GM19455 (cell line): ENCODE measurements around the gene RNASET2.
"Not testable (repeated sequence)": the region's sequence is repeated elsewhere in the genome, so short reads cannot be mapped to it uniquely, and the experiment has no call there.

Source experiments
- ATAC-seq: cut with Tn5 transposase; IDR thresholded peaks from one replicate; pipeline ENCODE4 v1.9.1; 2021; ENCODE audit not compliant: unreplicated experiment

Gene RNASET2

DNA sequence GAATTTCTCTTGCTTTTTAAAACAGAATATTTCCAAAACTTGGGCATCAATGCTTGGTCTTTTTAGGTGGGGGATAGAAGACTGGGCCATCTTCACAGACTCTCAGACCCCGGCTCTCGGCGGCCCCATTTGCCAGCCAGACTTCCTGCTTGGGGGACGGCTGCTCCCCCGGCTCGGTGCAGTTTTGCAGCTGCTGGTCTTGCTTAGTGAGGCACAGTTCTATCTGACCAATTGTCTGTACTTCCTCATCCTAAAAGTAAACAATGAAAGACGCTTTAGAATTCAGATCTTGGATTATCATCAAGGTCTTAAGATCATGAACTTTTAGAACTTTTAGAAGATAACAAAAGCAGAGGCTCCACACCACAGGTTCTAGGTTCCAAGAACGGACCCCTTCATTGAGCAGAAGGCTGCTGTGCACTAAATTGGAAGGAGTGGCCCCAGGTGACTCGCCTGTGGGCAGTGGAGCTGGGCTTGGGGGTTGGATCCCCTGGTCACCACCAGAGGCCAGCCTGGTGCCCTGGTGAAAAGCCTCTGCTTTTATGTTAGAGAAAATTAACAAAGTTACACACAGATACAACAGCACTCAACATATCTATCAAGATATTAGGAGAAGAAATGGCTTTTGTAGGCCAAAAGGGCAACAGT is 26.7 kb downstream of the RNASET2 start:
- no peak for ATAC-seq

DNA sequence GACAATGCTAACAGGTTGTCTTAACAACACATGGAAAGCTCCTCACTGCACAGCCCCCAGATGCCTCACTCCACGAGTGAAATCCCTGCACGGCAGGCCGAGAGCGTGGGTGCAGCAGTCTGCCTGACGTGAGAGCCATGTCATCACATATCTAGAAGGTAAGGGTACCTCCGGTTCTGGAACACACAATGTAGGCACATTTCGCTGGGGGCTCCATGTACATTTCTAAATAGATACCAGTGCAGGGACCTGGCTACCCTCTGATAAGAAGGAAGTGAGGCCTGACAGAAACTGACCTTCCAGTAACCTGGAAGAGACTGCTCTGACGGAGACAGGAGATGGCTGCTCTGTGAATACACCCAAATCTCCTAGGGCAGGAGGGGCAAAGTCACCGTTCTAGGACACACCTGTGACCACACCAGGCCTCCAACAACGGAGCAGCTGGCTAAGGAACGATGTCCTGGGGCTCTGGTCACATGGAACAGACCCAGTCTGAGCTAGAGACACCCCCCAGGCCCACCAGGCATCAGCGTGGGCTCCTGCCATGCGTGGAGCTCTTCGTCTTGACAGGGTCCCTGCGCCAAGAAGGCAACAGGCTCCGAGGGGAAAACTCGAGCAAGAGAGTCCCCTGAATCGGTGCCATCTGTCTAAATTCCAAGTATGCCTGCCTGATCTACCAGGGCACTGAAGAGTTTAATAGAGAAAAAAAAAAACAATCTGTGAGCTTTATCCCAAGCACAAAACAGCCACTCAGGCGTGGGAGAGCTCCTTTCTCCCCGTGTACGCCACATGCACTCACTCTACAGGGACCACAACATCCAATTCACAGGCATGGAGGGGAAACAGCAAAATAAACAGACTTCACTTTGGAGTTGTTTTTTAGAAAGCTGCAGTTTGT is 27.5 kb downstream of the RNASET2 start:
- no peak for ATAC-seq

DNA sequence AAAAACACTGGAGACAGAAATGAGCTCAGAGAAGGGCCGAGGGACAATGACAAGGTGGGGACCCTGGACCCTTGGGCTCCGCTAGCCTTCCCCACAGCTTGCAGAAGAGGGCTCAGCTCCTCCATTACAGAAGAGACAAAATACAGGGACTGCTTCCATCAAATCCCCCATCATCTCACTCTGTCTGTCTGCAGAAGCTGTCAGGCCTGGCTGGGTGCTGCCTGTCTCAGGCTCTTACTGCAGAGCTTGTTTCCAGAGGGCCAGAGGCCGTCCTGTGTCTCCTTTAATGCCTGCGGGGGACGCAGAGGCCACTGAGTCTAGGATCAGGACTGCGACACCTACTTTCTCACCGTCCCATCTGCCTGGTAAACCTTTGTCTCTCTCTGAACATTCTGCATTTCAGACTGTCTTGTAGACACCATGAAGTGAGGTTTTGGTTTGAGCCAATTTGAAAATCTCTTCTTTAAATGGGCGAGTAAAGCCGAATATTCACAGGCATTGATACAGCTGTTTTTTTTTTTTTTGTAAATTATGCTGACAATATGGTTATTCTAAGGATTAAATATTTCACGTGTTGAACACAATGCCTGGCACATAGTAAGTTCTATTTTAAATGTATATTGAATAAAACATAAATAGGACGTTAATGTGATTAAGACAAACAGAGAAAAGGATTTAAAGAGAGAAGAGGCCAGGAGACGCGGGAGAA is 28.3 kb downstream of the RNASET2 start:
- no peak for ATAC-seq

DNA sequence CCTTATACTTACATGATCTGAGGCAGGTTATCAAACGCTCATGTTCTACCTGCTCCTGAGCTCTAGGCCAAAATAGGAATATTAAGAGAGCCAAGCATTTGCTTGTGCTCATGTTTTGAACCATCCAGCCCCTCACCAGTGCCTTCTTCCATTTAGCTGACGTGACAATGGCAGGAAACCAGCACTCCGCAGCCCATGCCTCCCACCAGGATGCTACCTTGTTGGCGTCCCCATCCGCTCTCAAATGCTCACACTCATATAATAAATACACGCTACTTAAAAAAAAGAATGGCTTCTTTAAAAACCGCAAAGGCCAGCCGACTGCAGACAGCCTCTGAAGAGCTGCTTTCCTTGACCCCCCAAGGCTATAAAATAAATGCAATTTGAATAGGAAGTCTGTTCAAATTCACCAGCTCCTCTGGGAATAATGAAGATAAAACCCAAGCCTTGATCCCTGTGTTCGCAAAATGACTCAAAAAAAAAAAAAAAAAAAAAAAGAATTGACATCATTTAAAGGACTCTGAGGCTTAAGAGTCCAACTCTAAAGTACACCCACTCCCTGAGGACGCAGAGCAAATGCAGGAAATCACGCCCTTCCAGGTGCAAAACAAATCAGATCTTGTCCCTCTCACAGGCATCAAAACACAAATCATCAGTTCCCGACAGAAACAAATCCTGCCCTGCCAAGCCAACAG is 29.0 kb downstream of the RNASET2 start:
- no peak for ATAC-seq

DNA sequence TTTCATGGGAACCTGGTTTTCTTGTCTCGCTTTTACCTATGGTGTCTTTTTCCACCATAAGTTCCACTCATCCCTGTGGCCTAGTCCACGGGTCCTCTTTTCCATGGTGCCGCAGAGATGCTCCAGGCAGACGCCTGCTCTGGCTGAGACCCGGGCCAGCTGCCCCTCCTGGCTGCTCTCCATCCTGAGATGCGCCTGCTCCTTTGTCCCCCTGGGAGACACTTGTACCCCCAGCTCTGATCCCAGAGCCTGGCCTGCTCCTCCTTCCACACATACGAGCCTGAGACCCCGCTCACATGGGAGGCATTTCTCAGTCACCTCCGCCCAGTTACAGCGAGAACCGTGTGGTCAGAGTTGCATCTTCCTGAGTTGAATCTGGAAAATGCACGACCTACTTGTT is 29.6 kb downstream of the RNASET2 start:
- ATAC-seq = no peak

DNA sequence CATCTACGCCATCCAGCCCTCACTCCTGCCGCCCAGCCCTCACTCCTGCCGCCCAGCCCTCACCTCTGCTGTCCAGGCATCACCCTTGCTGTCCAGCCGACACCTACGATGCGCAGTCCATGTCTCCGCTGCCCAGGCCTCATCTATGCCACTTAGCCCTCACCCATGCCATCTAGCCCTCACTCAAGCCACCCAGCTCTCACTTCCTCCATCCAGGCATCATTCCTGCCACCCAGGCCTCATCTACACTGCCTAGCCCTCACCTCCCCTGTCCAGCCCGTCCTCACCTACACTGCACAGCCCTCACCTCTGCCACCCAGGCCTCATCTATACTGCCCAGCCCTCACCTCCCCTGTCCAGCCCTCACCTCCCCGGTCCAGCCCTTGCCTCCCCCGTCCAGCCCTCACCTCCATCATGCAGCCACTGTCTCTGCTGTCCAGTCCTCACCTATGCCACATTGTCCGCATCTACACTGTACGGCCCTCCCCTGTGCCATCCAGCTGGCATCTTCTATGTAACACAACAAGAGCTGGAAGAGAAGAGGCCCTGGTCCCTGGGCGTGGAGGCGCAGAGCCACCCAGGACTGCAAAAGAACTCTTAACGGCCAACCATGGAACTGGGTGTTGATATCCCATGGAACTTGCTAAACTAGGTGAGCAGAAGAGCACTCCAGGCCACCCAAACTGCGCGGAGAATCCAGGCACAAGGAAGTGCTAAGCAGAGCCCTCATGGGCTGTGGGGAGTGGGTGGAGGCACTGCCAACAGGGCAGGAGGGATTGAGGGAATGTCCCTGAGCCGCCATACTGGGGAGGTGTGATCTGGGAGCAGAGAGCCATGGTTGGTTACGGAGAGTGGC is 31.0 kb downstream of the RNASET2 start:
- no peak for ATAC-seq

DNA sequence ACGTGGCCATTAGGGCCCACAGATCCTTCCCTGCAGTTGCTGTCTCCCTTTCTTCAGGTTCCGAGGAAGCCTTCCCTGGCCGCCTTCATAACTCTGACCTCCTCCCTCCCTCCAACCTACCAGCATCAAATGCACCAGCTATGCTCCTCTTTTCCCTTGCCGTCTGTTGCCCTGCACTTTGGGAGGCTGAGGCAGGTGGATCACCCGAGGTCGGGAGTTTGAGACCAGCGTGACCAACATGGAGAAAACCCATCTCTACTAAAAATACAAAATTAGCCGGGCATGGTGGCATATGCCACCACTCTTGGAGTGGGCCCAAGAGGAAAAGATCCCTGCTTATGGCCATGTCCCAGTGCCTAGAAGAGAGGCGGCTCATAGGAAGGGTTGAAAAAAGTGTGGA is 31.8 kb downstream of the RNASET2 start:
- ATAC-seq = no peak

DNA sequence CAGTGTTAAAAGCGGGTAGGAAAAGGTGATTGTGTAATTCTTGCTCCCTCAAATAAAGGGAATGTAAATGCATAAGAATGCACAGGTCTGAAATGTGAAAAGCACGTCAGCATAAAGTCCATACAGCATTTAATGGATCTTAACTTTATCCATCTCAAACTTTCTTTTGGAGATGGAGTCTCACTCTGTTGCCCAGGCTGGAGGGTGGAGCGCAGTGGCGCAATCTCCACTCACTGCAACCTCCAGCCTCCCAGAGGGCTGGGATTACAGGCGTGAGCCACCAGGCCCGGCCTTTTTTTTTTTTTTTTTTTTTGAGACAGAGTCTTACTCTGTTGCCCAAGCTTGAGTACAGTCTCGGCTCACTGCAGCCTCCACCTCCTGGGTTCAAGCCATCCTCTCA is 33.4 kb downstream of the RNASET2 start:
- ATAC-seq = no peak

DNA sequence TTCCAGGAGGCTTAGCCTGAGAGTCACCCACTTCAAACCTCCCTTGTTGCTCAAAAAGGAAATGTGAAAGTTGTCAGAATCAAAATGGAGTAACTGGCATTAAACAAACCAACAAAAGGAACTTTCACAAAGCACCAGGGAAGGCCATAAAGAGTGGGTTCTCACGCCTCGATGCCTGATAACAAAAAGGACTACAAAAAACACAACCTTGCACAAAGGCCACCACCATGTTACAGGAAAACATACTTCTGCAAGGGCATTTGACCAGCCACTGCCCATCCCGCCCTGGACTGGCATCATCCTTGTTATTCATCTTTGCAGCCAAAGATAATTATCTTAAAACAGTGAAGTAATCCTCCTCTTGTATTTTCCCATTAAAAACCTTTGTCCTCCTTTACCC is 34.8 kb downstream of the RNASET2 start:
- ATAC-seq = no peak

DNA sequence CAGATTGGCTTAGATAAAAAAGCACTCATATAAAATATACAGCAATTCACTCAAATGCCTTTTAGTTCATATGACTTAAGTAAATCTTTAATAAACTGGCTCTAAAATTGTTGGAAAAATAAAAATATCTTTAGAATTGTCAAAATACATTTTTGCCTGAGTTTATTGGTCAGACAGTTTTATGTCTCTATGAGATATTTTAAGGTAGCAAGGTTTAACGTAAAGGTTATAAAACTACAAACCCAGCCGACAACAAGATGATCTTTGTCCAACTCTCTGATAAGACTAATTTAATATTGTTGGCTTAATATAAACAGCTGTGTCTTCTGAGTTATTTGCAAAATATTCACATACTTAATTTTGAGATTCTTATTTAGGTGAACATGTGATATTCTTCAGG is 39.5 kb downstream of the RNASET2 start:
- ATAC-seq = no peak

DNA sequence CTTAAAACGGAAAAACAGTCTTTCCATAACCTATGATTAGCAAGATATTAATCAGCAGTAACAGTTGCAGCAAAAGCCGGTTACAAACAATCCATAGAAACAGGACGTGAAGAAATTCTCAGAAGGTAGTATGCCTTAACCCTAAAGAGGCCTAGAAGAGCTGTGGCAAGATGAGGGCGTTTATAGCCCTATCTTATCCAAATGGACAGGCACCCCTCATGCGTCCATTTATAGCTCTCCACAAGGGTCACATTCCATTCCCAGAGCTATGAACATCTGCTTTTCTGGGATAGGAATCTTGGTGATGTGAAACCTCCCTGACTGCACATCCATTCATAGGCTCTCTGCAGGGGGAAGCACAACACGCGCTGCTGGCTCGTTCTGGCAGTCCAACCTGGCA is 40.9 kb downstream of the RNASET2 start:
- ATAC-seq = not testable (repeated sequence)

DNA sequence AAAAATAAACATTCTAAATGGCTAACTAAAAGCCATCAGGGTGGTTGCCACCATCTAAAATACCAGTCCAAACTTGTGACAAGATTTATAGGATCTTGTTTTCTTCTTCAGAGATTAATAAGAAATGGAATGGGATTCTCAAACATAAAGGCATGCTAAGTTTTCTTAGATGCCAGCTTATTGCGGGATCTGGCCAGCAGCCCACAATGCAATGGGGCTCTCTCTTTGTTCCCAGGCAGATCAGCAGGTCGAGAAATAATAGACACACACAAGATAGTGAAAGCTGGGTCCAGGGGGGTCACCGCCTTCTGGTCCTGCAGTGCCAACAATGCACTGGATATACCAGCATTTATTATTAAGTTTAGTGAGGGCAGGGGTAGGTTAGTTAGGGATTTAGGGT is 41.4 kb downstream of the RNASET2 start:
- ATAC-seq = not testable (repeated sequence)

DNA sequence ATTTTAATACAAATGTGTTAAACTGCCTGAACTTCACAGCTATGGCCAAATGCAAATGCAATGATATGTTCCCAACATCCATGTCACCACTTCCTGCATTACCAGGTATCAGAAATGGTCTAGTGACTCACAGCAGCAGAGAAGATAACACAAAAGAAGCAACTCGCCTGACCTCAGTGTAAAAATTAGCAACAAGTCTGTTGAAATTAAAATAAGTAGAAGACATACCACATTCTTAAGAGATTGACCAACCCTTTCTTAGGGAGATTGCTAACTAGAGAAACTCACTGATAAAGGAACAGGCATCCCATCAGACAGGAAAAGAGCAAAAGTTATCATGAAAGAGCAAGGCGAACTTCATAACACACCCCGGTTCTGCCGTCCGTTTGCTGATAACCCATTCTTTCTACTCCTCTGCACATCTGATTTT is 45.1 kb downstream of the RNASET2 start:
- no peak for ATAC-seq

DNA sequence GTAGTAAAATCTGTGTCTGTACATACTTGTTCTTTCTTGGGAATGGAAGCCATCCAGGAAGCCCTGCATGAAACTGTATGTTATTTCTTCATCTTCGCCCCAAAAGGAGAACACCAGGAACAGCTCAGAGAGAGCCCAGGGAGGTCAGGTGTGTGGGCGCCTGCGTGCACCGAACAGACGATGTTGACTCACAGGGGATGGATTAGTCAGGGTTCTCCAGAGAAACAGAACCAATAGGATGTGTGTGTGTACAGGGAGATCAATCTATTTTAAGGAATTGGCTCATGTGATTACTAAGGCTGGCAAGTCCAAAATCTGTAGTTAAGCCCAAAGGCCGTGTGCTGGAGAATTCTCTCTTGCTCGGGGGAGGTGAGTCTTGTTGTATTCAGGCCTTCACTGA is 45.7 kb downstream of the RNASET2 start:
- ATAC-seq = no peak

DNA sequence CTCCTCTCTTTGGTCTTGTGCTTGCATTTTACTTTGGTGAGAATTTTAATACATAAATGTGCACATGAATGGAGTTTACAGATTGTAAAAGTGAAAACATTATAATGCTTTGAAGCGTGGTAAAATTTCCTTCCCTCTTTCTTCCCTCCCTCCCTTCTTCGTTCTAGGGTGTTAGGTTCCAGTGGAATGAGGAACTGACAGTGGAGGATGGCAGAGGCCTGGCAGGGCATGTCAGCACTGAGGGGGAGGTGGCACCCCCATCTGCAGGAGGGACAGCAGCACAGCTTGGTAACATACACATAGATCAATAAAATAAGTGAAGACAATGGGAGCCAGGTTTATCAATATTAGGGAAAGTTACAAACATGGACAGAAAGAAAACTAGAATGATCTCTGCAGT is 47.5 kb downstream of the RNASET2 start:
- ATAC-seq = no peak

DNA sequence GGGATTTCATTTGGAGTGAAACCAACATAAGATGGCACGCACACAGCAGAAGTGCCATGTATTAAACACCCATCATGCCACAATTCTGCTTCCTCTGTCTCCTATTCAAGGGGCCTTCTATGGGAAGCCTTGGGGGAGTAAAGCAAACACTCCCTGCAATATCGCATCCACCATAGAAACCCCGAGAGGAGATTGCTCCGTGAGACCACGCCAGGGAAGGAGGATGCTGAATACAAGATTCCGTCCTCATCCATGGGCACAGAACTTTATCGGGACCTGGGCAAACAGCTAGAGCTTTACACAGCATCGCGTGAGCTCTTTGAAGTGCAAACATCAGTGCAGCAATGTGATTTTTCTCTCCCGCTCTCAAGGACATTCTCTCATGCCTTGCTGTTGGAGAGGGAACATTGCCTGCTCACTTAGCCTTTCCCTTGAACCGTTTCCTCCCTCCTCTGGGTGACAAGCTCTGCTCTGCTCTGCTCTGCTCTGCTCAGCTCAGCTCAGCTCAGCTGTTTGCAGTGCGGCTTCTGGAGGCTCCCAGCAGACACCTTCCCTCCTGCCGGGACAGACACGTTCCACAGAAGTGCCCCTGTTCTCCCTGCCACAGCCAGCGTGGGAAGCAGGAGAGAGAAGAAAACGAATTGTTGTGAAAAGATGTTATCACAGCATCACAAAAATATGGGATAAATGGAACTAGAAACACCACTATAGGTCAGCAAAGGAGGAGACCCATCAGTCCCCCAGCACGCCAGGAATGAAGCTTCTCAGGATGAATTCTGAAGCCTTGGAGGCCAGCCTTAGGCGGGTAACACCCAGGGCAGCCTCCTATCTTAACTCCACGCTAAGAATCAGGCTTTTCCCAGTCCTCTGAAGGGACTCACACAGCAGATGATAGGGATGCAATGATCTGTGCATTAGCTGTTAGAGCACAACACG is 48.2 kb downstream of the RNASET2 start:
- no peak for ATAC-seq

DNA sequence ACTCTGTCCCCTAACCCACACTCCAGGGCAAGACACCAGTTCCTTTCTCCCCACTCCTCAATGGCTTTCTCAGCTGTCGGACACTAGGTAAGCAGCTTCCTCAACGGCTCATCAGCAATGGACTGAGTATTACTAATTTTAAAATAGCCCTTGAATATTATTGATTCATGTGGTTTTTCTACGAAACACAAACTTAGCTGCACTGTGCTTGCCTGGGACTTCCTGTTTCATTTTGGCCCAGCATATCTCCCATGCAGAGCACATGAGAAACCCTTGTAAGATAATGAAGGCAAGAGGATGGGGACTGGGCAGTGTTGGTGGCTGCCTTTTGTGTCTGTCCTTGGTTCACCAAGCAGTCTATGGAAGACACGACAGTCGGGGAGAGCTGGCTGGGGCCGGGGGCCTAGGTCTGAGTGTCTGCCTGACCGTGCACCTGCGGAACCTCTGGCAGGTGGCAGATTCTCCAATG is 48.9 kb downstream of the RNASET2 start:
- ATAC-seq = peak; percentile 92

DNA sequence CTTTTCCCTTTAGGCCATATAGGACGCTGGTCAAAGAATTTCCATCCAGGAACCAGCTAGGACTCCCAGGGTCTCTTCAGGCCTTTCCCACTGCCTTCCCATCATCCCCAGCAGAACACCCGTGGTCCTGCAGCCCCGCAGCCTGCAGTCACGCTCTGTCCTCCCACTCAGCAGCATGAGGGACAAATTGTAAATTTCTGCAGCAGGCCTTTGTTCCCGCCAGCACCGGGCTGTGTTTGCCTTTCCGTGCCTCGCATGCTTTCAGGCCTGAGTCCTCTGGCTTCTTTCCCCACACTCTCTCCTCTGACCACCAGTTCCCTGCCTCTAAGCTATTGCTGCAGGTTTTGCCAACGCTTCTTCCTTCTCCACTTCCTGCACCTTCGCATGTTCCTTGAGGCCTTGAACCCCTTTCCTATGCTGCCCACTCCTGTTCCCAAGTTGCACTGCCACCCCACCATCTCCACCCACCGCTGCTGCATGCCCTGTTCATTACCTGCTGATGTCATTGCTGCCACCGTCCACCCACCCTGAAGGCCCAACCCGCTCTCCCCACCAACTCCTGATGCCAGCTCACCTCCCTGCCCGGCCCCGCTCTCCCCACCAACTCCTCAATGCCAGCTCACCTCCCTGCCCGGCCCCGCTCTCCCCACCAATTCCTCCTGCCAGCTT is 49.8 kb downstream of the RNASET2 start:
- no peak for ATAC-seq
